ENCODE measurements around the gene CTBP1.

CTBP1 gene

GRCh38 chr4:1285790-1286553 lies 37.0 kb upstream of the CTBP1 start:
- TF ChIP-seq EZH2phosphoT487 (IDR thresholded peaks at IDR 0.05; ENCODE audit: borderline replicate concordance) (no peak), CTCF (conservative IDR thresholded peaks at IDR 0.05; ENCODE audit: low read length) (peak; percentile 49)
- H3K9me3 ChIP-seq (ENCODE audit: insufficient read depth, low read depth, low read length): no peaks in the 10 kb centered on the region; the same call in 1 of the 2 replicates
- H4K20me1 ChIP-seq (ENCODE audit: insufficient read depth, low read length, poor library complexity, severe bottlenecking): peaks cover 5% of the 10 kb centered on the region
- no peak overlapping the region for H3K4me3 ChIP-seq (ENCODE audit: low read length, poor library complexity, severe bottlenecking)
- H3K9me2 ChIP-seq (replicated peaks; ENCODE audit: low read depth, low read length): no peaks in the 10 kb centered on the region
- H3K4me2 ChIP-seq (ENCODE audit: low read depth, low read length, poor library complexity, severe bottlenecking): no peak overlapping the region
- H3K36me3 ChIP-seq (ENCODE audit: insufficient read depth, low read length): no peaks in the 10 kb centered on the region
- peaks cover 13% of the 10 kb centered on the region for H3K79me2 ChIP-seq (ENCODE audit: insufficient read depth, low read length)
- H3K27me3 ChIP-seq (ENCODE audit: insufficient read depth, low read length, poor library complexity, severe bottlenecking): no peaks in the 10 kb centered on the region
- H3K9ac ChIP-seq (ENCODE audit: low read depth, low read length, poor library complexity, severe bottlenecking): no peak overlapping the region
- no peaks in the 10 kb centered on the region for H3F3A ChIP-seq (ENCODE audit: low read depth)
- no peak overlapping the region for H2AFZ ChIP-seq (ENCODE audit: low read length)
- H3K4me1 ChIP-seq (ENCODE audit: insufficient read depth, low read length, poor library complexity, severe bottlenecking): peaks cover 9% of the 10 kb centered on the region

GRCh38 chr4:1285151-1285789 lies 36.3 kb upstream of the CTBP1 start:
- no peak overlapping the region for H2AFZ ChIP-seq (ENCODE audit: low read length)
- no peak overlapping the region for H3K4me3 ChIP-seq (ENCODE audit: low read length, poor library complexity, severe bottlenecking)
- H3K4me1 ChIP-seq (ENCODE audit: insufficient read depth, low read length, poor library complexity, severe bottlenecking): peaks cover 5% of the 10 kb centered on the region
- H3K9ac ChIP-seq (ENCODE audit: low read depth, low read length, poor library complexity, severe bottlenecking): no peak overlapping the region
- no peaks in the 10 kb centered on the region for H3K9me2 ChIP-seq (replicated peaks; ENCODE audit: low read depth, low read length)
- no peaks in the 10 kb centered on the region for H4K20me1 ChIP-seq (ENCODE audit: insufficient read depth, low read length, poor library complexity, severe bottlenecking)
- no peaks in the 10 kb centered on the region for H3K27me3 ChIP-seq (ENCODE audit: insufficient read depth, low read length, poor library complexity, severe bottlenecking)
- H3K4me2 ChIP-seq (ENCODE audit: low read depth, low read length, poor library complexity, severe bottlenecking): no peak overlapping the region
- H3K9me3 ChIP-seq (ENCODE audit: insufficient read depth, low read depth, low read length): no peaks in the 10 kb centered on the region; the same call in 1 of the 2 replicates
- peaks cover 6% of the 10 kb centered on the region for H3K79me2 ChIP-seq (ENCODE audit: insufficient read depth, low read length)
- no peaks in the 10 kb centered on the region for H3F3A ChIP-seq (ENCODE audit: low read depth)
- no peaks in the 10 kb centered on the region for H3K36me3 ChIP-seq (ENCODE audit: insufficient read depth, low read length)
- no peak for TF ChIP-seq CTCF (conservative IDR thresholded peaks at IDR 0.05; ENCODE audit: low read length)
- no peak for TF ChIP-seq EZH2phosphoT487 (IDR thresholded peaks at IDR 0.05; ENCODE audit: borderline replicate concordance)

- Histone ChIP-seq H3K4me3 (ENCODE audit: low read length, poor library complexity, severe bottlenecking) (no peak overlapping the region), H3K4me1 (ENCODE audit: insufficient read depth, low read length, poor library complexity, severe bottlenecking) (peaks cover 1% of the 10 kb centered on the region), H3K9ac (ENCODE audit: low read depth, low read length, poor library complexity, severe bottlenecking) (no peak overlapping the region), H3F3A (ENCODE audit: low read depth) (no peaks in the 10 kb centered on the region), H3K79me2 (ENCODE audit: insufficient read depth, low read length) (no peaks in the 10 kb centered on the region), H3K27me3 (ENCODE audit: insufficient read depth, low read length, poor library complexity, severe bottlenecking) (no peaks in the 10 kb centered on the region), H3K9me2 (replicated peaks; ENCODE audit: low read depth, low read length) (no peaks in the 10 kb centered on the region), H3K4me2 (ENCODE audit: low read depth, low read length, poor library complexity, severe bottlenecking) (no peak overlapping the region), H3K9me3 (ENCODE audit: insufficient read depth, low read depth, low read length) (no peaks in the 10 kb centered on the region; the same call in 1 of the 2 replicates), H4K20me1 (ENCODE audit: insufficient read depth, low read length, poor library complexity, severe bottlenecking) (no peaks in the 10 kb centered on the region), H3K36me3 (ENCODE audit: insufficient read depth, low read length) (no peaks in the 10 kb centered on the region), H2AFZ (ENCODE audit: low read length) (no peak overlapping the region)
- no peak for TF ChIP-seq EZH2phosphoT487 (IDR thresholded peaks at IDR 0.05; ENCODE audit: borderline replicate concordance)
- no peak for TF ChIP-seq CTCF (conservative IDR thresholded peaks at IDR 0.05; ENCODE audit: low read length)
Measured at GRCh38 chr4:1283711-1284110, 34.8 kb upstream of the CTBP1 start.
